NCI-H1417 (cell line): ENCODE data around the gene PTPRF.

Source experiments
- DNase-seq, 3 experiments: peaks; one replicate each; lab custom pipeline; 2025; lab: John Stamatoyannopoulos, UW

The PTPRF gene

DNA sequence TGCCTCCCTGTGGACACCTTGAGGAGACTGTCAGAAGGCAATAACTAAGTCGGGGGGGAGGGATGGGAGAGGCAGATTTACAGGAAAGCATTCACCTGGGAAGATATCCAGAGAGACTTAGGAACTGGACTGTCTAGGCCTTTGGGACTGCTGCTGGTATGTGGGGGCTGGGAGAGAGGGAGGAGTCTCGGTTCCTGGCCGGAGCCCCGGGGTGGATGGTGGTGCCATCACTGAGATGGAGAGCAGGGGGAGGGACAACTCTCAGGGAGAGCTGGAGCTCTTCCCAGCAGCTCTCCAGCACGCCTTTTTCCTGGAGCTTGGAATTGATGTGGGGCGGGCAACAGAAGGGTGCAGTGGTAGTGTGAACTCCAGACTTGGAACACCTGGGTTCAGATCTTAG is 22.1 kb downstream of the PTPRF start:
- DNase-seq: peak in 1 of 3 experiments; percentile 7

DNA sequence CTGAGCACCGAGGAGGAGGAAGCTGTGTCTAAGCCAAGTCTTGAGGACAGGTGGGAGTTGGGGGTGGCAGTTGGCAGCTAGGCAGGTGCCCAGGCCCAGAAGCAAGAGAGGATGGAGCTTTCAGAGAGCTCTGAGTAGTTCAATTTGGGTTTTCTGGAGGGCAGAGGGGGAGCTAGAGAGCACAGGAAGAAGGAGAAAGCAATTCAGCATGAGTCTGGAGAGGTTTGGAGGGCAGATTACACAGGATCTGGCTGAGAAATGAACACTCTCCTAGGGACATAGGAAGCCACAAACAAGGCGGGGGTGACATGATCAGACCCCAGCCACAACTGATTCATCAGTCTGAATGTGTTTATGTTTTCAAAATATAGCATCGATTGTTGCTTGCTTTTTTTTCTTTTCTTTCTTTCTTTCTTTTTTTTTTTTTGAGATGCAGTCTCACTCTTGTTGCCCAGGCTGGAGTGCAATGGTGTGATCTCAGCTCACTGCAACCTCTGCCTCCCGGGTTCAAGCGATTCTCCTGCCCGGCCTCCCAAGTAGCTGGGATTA is 23.8 kb downstream of the PTPRF start:
- DNase-seq: peak in 1 of 3 experiments; percentile 17

DNA sequence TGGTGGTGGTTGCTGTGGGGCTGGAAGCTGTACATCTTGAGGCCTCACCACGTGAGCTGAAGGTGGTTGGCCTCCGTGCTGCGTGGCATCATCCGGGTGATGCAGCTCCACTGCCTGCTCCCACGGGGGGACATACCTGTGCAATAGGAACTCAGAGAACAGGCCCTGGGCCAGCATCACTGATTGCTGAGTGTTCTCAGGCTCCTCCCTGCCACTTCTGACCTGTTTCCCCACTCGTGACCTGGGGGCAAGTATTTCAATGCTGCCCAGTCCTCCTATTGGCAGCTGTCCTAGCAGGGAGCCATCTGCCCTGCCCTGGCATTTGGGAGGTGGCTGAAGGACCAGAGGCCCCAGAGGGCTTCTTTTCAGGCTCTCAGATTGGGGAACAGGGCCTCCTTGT is 26.1 kb downstream of the PTPRF start:
- no peak for DNase-seq

DNA sequence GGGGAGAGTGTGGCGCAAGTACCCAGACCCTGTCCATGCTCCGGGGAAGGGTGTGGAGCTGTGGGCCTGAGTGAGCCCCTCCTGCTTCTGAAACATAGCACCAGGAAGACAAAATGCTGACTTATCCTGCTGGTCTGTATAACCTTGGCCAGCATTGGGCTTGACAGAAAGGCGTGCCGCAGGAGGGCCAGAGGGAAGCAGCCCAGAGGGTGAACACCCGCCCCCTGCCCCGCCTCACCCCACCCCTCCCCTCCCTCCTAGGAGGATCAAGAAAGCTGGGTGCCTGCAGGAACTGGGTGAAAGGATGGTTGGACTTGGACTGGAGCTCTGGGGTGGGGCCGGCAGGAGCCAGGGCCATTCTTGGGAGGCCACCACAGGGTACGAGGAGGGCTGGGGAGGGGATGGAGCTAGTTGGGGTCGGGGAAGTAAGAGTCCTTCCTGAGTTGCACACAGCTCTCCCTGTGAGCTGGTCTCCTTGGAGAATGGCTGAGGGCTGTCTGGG is 27.1 kb downstream of the PTPRF start:
- peak; percentile 45 to 58 (median 56) for DNase-seq

GRCh38 chr1:43558346-43558841 is 27.7 kb downstream of the PTPRF start:
- DNase-seq: peak; percentile 81 to 91 (median 90)

GRCh38 chr1:43559714-43560113 is 29.0 kb downstream of the PTPRF start:
- DNase-seq: peak in 1 of 3 experiments; percentile 18

GRCh38 chr1:43560286-43560685 is 29.6 kb downstream of the PTPRF start:
- peak in 1 of 3 experiments; percentile 18 for DNase-seq

- DNase-seq: no peak
Measured at GRCh38 chr1:43563876-43564539, 33.3 kb downstream of the PTPRF start.

DNA sequence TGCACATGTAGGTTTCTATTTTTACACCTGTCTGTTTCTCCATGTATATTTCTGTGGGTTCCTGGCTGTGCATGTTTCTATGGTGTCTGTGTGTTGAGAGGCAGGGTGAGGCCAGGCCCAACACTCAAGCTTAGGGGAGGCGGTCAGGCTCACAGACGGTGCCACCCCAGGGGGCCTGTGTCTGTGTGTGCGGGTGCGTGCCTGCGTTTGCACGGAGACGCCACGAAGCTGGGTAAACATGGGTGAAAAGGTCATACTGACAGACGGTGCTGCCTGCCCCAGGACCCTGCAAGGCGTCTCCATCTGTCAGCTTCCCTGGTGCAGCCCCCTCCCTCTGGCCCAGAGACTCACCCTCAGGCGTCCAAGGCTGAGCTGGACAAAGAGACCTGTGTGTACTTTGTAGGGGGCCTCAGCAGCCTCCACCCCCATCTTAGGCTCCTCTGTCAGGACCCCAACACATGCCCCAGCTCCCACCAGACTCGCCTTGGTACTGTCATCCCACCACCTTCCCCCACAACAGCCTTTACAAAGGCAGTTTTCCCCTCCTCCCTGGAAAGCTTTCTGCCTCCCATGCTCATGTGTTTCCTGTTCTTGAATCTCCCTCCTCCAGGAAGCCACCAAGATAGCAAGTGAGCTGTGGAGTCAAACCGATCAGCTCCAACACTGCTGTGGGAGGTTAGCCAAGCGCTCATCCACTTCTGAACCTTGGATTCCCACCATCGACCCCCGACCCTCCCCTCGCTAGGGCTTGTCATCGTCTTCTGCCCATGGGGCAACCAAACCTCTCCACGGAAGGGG is 34.1 kb downstream of the PTPRF start:
- peak; percentile 66 to 88 (median 74) for DNase-seq

- peak; percentile 83 to 88 (median 88) for DNase-seq
Measured at GRCh38 chr1:43565600-43566360, 35.1 kb downstream of the PTPRF start.

DNA sequence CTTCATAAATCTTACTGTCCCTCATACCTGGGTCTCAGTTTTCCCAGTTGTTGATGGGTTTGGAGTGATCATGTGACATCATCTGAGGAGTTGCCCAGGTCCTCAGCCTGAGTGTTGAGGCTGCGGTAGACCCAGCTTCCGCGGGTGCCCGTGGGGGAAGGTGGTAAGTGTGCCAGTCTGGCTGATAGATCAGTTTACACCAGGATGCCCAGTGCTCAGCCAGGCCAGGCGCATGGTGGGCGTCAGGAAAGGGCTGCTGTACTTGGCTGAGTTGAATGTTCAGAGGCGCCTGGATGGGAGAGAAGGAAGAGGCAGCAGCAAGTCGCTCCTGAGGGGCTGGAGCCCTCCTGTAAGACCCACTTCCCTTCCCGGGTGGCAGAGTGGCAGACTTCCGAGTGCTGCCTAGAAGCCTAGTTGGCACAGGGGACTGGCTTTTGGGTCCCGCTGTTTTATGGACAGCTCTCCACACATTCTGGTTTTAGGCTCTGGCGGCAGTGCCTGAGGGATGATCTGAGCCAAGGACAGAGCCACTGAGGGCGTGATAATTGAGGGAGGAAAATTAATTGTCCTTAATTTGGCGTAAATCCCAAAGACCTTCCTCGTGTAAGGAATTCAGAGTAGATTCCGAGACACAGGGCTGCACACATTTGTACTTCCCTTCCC is 35.8 kb downstream of the PTPRF start:
- DNase-seq: no peak

DNA sequence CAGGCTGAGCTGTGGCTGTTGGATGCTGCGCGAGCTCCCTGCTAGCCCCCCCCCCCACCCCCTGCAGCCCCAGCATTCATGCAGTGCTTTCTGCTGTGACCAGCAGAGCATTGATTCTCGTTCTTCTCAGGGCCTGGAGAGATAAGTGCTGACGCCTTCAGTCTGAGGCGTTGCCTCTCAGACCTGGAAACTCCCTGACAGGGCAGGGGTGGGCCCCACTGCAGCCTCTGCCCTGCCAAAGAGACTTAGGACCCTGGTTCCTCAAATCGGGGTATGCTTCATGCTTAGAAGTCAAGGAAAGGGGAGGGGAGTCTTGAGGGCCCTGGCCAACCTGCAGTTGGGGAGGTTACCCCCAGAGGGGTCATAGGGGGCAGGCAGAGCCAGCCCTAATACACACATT is 38.5 kb downstream of the PTPRF start:
- no peak for DNase-seq

- no peak for DNase-seq
Measured at GRCh38 chr1:43570277-43570676, 39.6 kb downstream of the PTPRF start.

DNA sequence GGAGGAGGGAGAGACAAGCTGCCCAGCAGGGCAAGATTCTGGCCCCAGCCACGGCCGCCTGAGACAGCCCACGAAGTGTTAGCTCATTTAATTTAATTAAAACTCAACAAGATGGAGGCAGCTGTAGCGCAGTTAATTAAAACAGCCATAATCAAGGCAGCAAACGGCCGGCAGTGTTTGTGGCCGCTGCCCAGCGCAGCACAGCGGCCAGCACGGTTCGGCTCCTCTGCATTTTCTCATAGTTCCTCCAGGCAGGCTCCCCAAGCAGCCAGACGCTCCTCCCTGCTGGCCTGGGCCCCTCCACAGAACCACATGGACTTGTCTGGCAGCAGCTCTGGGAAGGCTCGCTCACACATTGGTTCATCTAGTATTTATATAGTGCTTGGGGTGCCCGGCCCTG is 40.0 kb downstream of the PTPRF start:
- DNase-seq: no peak

DNA sequence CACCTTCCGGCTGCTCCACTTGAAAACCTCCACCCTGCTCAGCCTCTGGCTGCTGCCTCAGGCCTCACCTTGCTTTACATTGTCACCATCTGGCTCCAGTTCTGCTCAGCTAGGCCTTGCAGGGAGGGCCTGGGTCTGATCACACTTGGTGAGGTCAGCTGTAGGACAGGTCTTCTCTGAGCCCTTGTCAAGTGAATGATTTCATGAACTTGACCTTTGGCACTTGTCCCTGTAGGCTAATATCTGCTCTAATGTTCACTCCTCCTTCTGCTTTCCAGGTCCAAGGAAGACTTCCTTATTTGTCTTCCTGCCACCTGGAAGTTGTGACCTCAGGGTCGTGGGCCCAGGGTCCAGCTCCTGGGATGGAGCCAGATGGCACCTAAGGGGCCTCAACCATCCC is 41.4 kb downstream of the PTPRF start:
- DNase-seq: no peak

- peak in 1 of 3 experiments; percentile 12 for DNase-seq
Measured at GRCh38 chr1:43572538-43572937, 41.9 kb downstream of the PTPRF start.

DNA sequence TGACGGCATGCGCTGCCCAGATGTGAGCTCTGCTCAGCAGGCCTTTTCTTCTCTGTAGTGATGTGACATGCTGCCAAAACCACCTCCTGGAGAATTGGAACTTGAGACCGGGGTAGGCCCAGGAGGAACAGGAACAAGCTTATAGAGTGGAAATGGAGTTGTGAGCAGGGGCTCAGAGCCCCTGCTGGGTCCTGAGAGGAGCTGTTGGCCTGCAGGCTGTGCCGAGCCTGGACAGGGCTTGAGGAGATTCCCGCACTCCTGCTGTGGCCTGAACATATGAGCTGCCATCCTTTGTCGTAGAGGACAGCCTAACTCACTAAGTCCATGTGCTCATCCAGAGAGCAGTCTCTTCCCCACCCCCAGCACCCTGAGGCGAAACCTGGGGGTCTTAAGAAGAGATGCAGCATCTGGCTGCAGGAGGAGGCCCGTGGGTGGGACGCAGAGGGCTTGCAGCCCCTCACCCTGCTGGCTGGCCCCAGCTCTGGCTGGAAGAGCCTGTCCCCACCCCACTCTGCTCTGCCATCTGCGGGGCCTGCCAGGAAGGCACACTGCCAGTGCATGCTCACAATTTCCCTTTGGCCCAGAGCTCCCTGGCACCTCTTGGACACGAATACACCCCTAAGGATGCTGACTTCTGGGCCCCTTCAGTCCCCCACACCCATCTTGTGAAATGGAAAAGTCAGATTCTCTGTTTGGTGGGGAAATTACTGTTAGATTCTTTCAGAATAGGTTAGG is 42.5 kb downstream of the PTPRF start:
- no peak for DNase-seq

DNA sequence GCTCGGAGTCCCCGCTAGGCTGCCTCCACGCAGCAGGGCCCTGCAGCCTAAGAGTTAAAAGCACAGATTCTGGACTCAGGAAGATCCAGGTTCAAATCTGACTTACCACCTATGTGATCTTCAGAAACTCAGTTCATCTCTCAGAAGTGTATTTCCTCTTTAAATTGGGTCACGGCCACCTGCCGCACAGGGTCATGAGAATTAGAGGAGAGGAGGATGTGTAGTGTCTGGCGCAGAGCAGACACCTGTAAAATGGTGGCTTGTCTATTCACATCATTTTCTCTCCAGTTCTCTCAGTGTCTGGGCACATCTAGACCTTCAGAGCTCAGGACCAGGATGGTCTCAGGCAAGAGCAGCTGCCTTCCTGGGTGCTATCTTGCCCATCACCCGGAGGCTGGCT is 45.8 kb downstream of the PTPRF start:
- DNase-seq: no peak

- peak in 1 of 3 experiments; percentile 12 for DNase-seq
Measured at GRCh38 chr1:43577655-43578542, 47.2 kb downstream of the PTPRF start.

GRCh38 chr1:43580039-43580438 is 49.4 kb downstream of the PTPRF start:
- no peak for DNase-seq
